ENCODE measurements around the gene LATS2.

LATS2 gene

DNA sequence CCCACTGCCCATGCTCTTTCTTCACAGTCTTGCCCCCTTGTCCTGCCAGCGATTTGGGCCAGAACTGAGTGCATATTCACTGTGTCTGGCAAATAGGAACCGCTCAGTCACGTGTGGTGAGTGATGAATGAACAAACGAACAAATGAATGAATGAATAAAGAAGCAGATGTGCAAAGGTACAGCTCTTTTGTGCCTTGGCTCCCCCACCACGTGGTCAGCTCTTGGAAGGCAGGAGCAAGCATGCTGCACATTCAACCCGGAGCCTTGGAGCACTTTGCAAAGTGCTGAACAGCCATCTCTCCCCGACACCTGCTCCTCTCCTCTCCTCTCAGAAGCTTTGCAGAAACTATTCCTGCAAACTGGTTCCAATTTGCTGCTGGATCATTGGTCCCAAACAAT, 52.4 kb downstream of the LATS2 start:
- no peak for TF ChIP-seq TAF1 (IDR thresholded peaks at IDR 0.05; ENCODE audit: borderline replicate concordance, insufficient read depth, low read length)
- TF ChIP-seq POLR2AphosphoS5 (IDR thresholded peaks at IDR 0.05; ENCODE audit: low read depth, low read length) = no peak
- no peak for TF ChIP-seq FOXP2 (optimal IDR thresholded peaks at IDR 0.05; ENCODE audit: borderline replicate concordance, extremely low read depth, extremely low read length, insufficient read depth)
- TF ChIP-seq, protein P1, sequence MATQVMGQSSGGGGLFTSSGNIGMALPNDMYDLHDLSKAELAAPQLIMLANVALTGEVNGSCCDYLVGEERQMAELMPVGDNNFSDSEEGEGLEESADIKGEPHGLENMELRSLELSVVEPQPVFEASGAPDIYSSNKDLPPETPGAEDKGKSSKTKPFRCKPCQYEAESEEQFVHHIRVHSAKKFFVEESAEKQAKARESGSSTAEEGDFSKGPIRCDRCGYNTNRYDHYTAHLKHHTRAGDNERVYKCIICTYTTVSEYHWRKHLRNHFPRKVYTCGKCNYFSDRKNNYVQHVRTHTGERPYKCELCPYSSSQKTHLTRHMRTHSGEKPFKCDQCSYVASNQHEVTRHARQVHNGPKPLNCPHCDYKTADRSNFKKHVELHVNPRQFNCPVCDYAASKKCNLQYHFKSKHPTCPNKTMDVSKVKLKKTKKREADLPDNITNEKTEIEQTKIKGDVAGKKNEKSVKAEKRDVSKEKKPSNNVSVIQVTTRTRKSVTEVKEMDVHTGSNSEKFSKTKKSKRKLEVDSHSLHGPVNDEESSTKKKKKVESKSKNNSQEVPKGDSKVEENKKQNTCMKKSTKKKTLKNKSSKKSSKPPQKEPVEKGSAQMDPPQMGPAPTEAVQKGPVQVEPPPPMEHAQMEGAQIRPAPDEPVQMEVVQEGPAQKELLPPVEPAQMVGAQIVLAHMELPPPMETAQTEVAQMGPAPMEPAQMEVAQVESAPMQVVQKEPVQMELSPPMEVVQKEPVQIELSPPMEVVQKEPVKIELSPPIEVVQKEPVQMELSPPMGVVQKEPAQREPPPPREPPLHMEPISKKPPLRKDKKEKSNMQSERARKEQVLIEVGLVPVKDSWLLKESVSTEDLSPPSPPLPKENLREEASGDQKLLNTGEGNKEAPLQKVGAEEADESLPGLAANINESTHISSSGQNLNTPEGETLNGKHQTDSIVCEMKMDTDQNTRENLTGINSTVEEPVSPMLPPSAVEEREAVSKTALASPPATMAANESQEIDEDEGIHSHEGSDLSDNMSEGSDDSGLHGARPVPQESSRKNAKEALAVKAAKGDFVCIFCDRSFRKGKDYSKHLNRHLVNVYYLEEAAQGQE (IDR thresholded peaks at IDR 0.05; ENCODE audit: insufficient read depth in 1 of 2, low read depth in 2 of 2, low read length in 2 of 2) = no peak

GRCh38 chr13:21008026-21008425, 53.4 kb downstream of the LATS2 start:
- TF ChIP-seq FOXP2 (optimal IDR thresholded peaks at IDR 0.05; ENCODE audit: borderline replicate concordance, extremely low read depth, extremely low read length, insufficient read depth) (no peak), TAF1 (IDR thresholded peaks at IDR 0.05; ENCODE audit: borderline replicate concordance, insufficient read depth, low read length) (no peak), POLR2AphosphoS5 (IDR thresholded peaks at IDR 0.05; ENCODE audit: low read depth, low read length) (no peak), SIN3A (IDR thresholded peaks at IDR 0.05; ENCODE audit: borderline replicate concordance, insufficient read depth, low read length) (no peak)
- TF ChIP-seq, protein P1 (IDR thresholded peaks at IDR 0.05; ENCODE audit: insufficient read depth in 1 of 2, low read depth in 2 of 2, low read length in 2 of 2) = no peak

DNA sequence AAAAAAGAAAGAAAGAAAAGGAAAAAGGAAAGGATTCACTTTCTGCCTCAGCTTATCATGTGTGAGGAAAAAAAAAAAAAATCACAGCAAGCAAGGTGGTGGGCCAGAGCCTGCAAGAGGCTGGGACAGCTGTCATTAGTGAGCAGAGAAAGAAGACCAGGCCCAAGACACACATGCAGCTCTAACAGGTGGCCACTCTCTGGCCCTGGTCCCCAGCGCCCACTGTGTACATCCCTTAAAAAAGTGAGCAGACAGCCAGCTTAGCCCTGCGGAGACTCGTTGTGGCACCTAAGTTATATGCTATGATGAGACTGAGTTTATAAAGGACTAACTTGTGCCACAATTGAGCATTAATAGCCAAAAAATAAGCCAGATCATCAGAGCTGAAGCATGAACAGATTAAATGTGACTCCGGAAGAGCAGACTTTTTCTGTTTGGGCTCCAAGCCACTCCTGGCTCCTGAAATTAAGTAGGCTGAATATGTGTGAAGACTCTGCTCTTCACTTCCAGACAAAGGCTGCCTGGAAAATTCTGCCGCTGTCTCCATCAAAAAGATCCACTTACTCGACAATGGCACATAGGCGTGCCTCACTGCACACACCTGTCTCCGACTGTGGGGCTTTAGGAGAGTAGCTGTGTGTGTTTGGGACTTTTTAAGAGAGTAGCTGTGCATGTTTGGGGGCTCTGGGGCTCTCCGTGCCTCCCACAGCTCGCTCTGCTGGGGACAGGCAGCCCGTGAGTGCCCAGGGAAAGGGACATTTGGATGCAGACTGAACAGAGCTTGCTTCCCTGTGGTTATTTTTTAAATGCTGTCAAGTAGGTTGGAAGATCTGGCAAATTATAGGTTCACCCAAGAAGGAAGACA, 55.0 kb downstream of the LATS2 start:
- TF ChIP-seq TAF1 (IDR thresholded peaks at IDR 0.05; ENCODE audit: borderline replicate concordance, insufficient read depth, low read length) (no peak), SIN3A (IDR thresholded peaks at IDR 0.05; ENCODE audit: borderline replicate concordance, insufficient read depth, low read length) (no peak), POLR2AphosphoS5 (IDR thresholded peaks at IDR 0.05; ENCODE audit: low read depth, low read length) (no peak), FOXP2 (optimal IDR thresholded peaks at IDR 0.05; ENCODE audit: borderline replicate concordance, extremely low read depth, extremely low read length, insufficient read depth) (no peak)
- TF ChIP-seq, protein P1 (IDR thresholded peaks at IDR 0.05; ENCODE audit: insufficient read depth in 1 of 2, low read depth in 2 of 2, low read length in 2 of 2) = no peak

DNA sequence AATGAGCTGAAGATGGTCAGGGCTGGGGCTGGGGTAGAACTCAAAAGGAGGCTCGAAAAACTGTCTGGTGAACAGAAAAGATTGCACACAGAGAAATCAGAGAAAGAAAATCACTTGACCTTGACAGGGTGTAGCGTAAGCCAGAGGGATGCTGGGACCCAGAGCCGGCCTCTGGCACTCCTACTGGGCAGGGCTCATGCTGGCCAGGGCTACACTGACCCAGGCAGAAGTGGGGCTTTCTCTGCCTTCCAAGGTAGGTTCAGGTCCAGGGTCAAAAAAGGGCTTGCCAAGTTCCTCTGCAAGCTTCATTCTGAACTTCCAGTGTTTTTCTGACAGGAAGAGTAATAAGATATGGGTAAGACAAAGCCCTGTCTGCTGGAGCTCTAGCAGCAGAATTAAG, 56.2 kb downstream of the LATS2 start:
- TF ChIP-seq FOXP2 (optimal IDR thresholded peaks at IDR 0.05; ENCODE audit: borderline replicate concordance, extremely low read depth, extremely low read length, insufficient read depth) (no peak), TAF1 (IDR thresholded peaks at IDR 0.05; ENCODE audit: borderline replicate concordance, insufficient read depth, low read length) (no peak), SIN3A (IDR thresholded peaks at IDR 0.05; ENCODE audit: borderline replicate concordance, insufficient read depth, low read length) (no peak), POLR2AphosphoS5 (IDR thresholded peaks at IDR 0.05; ENCODE audit: low read depth, low read length) (no peak)
- TF ChIP-seq, protein P1 (IDR thresholded peaks at IDR 0.05; ENCODE audit: insufficient read depth in 1 of 2, low read depth in 2 of 2, low read length in 2 of 2) = no peak
